ENCODE data around the gene PPM1A.

PPM1A gene

GRCh38 chr14:60248697-60249318 lies at the start of gene PPM1A:
TSS of gene PPM1A (plus strand) at chr14:60249221. CDS start at chr14:60282704, 33,483 bp downstream.
- H3K9ac ChIP-seq (ENCODE audit: low read depth, low read length) = peak within 1 kb of the TSS; percentile 94
- no peaks in the 10 kb centered on the region for H3K27me3 ChIP-seq (ENCODE audit: insufficient read depth, low read length)
- no peaks in the 10 kb centered on the region for H3K36me3 ChIP-seq (ENCODE audit: insufficient read depth, low read depth, low read length)
- peak within 1 kb of the TSS; percentile 95 for H3K27ac ChIP-seq (ENCODE audit: low read length)
- H3K4me1 ChIP-seq (ENCODE audit: insufficient read depth, low read length) = peaks cover 35% of the 10 kb centered on the region
- H3K9me3 ChIP-seq (ENCODE audit: insufficient read depth, low read depth, low read length) = no peaks in the 10 kb centered on the region
- peak within 1 kb of the TSS; percentile 89 for H3K4me3 ChIP-seq (ENCODE audit: low read length)

- H3K36me3 ChIP-seq (ENCODE audit: insufficient read depth, low read depth, low read length) = no peaks in the 10 kb centered on the region
- no peaks in the 10 kb centered on the region; the same call in 1 of the 2 replicates for H3K9me3 ChIP-seq (ENCODE audit: insufficient read depth, low read depth, low read length)
- no peak overlapping the region for H3K4me3 ChIP-seq (ENCODE audit: low read length)
- no peak overlapping the region for H3K27ac ChIP-seq (ENCODE audit: low read length)
- H3K9ac ChIP-seq (ENCODE audit: low read depth, low read length) = no peak overlapping the region
- H3K27me3 ChIP-seq (ENCODE audit: insufficient read depth, low read length) = no peaks in the 10 kb centered on the region
- peaks cover 7% of the 10 kb centered on the region for H3K4me1 ChIP-seq (ENCODE audit: insufficient read depth, low read length)
These were observed 49.7 kb upstream of the PPM1A start for GRCh38 chr14:60199321-60199720.

- Histone ChIP-seq H3K4me1 (ENCODE audit: insufficient read depth, low read length) (peaks cover 18% of the 10 kb centered on the region), H3K9ac (ENCODE audit: low read depth, low read length) (peak overlapping the region; percentile 55; the same call in 1 of the 2 replicates), H3K27ac (ENCODE audit: low read length) (no peak overlapping the region), H3K9me3 (ENCODE audit: insufficient read depth, low read depth, low read length) (no peaks in the 10 kb centered on the region; the same call in 1 of the 2 replicates), H3K4me3 (ENCODE audit: low read length) (peak overlapping the region; percentile 25; the same call in 1 of the 2 replicates), H3K27me3 (ENCODE audit: insufficient read depth, low read length) (no peaks in the 10 kb centered on the region), H3K36me3 (ENCODE audit: insufficient read depth, low read depth, low read length) (no peaks in the 10 kb centered on the region)
These were observed 44.7 kb upstream of the PPM1A start for GRCh38 chr14:60204104-60204842.

- Histone ChIP-seq H3K36me3 (ENCODE audit: insufficient read depth, low read depth, low read length) (no peaks in the 10 kb centered on the region), H3K27me3 (ENCODE audit: insufficient read depth, low read length) (no peaks in the 10 kb centered on the region), H3K4me3 (ENCODE audit: low read length) (peak overlapping the region; percentile 25; the same call in 1 of the 2 replicates), H3K4me1 (ENCODE audit: insufficient read depth, low read length) (peaks cover 18% of the 10 kb centered on the region), H3K27ac (ENCODE audit: low read length) (no peak overlapping the region), H3K9ac (ENCODE audit: low read depth, low read length) (peak overlapping the region; percentile 55; the same call in 1 of the 2 replicates), H3K9me3 (ENCODE audit: insufficient read depth, low read depth, low read length) (no peaks in the 10 kb centered on the region)
These were observed 43.9 kb upstream of the PPM1A start for GRCh38 chr14:60204843-60205774.

GRCh38 chr14:60206249-60206670 lies 42.8 kb upstream of the PPM1A start:
- H3K4me1 ChIP-seq (ENCODE audit: insufficient read depth, low read length) = peaks cover 23% of the 10 kb centered on the region
- no peaks in the 10 kb centered on the region for H3K36me3 ChIP-seq (ENCODE audit: insufficient read depth, low read depth, low read length)
- no peak overlapping the region for H3K4me3 ChIP-seq (ENCODE audit: low read length)
- no peak overlapping the region for H3K9ac ChIP-seq (ENCODE audit: low read depth, low read length)
- H3K9me3 ChIP-seq (ENCODE audit: insufficient read depth, low read depth, low read length) = no peaks in the 10 kb centered on the region
- H3K27me3 ChIP-seq (ENCODE audit: insufficient read depth, low read length) = no peaks in the 10 kb centered on the region
- H3K27ac ChIP-seq (ENCODE audit: low read length) = no peak overlapping the region

- no peak overlapping the region for H3K9ac ChIP-seq (ENCODE audit: low read depth, low read length)
- no peaks in the 10 kb centered on the region for H3K27me3 ChIP-seq (ENCODE audit: insufficient read depth, low read length)
- peaks cover 29% of the 10 kb centered on the region for H3K4me1 ChIP-seq (ENCODE audit: insufficient read depth, low read length)
- no peak overlapping the region for H3K27ac ChIP-seq (ENCODE audit: low read length)
- no peaks in the 10 kb centered on the region for H3K9me3 ChIP-seq (ENCODE audit: insufficient read depth, low read depth, low read length)
- no peaks in the 10 kb centered on the region for H3K36me3 ChIP-seq (ENCODE audit: insufficient read depth, low read depth, low read length)
- H3K4me3 ChIP-seq (ENCODE audit: low read length) = no peak overlapping the region
These were observed 42.0 kb upstream of the PPM1A start for GRCh38 chr14:60206837-60207533.

GRCh38 chr14:60210703-60211102 lies 38.3 kb upstream of the PPM1A start:
- Histone ChIP-seq H3K4me1 (ENCODE audit: insufficient read depth, low read length) (peaks cover 10% of the 10 kb centered on the region; the same call in 1 of the 2 replicates), H3K9ac (ENCODE audit: low read depth, low read length) (no peak overlapping the region), H3K27ac (ENCODE audit: low read length) (no peak overlapping the region)

GRCh38 chr14:60211153-60211552 lies 37.9 kb upstream of the PPM1A start:
- Histone ChIP-seq H3K27me3 (ENCODE audit: insufficient read depth, low read length) (no peaks in the 10 kb centered on the region), H3K9me3 (ENCODE audit: insufficient read depth, low read depth, low read length) (no peaks in the 10 kb centered on the region), H3K27ac (ENCODE audit: low read length) (no peak overlapping the region), H3K9ac (ENCODE audit: low read depth, low read length) (no peak overlapping the region), H3K4me1 (ENCODE audit: insufficient read depth, low read length) (peaks cover 10% of the 10 kb centered on the region; the same call in 1 of the 2 replicates), H3K4me3 (ENCODE audit: low read length) (0 out of 2 replicates have a peak overlapping the region, but pooled peaks have one; percentile 7), H3K36me3 (ENCODE audit: insufficient read depth, low read depth, low read length) (no peaks in the 10 kb centered on the region)

More at GRCh38 chr14:60210703-60211102, 38.3 kb upstream of the PPM1A start:
- no peaks in the 10 kb centered on the region for H3K27me3 ChIP-seq (ENCODE audit: insufficient read depth, low read length)
- no peaks in the 10 kb centered on the region for H3K36me3 ChIP-seq (ENCODE audit: insufficient read depth, low read depth, low read length)
- no peaks in the 10 kb centered on the region for H3K9me3 ChIP-seq (ENCODE audit: insufficient read depth, low read depth, low read length)
- H3K4me3 ChIP-seq (ENCODE audit: low read length) = no peak overlapping the region

GRCh38 chr14:60212503-60213371 lies 36.3 kb upstream of the PPM1A start:
- no peaks in the 10 kb centered on the region for H3K27me3 ChIP-seq (ENCODE audit: insufficient read depth, low read length)
- H3K9ac ChIP-seq (ENCODE audit: low read depth, low read length) = no peak overlapping the region
- no peaks in the 10 kb centered on the region for H3K36me3 ChIP-seq (ENCODE audit: insufficient read depth, low read depth, low read length)
- no peak overlapping the region for H3K27ac ChIP-seq (ENCODE audit: low read length)
- no peaks in the 10 kb centered on the region for H3K9me3 ChIP-seq (ENCODE audit: insufficient read depth, low read depth, low read length)
- H3K4me1 ChIP-seq (ENCODE audit: insufficient read depth, low read length) = peaks cover 10% of the 10 kb centered on the region; the same call in 1 of the 2 replicates
- H3K4me3 ChIP-seq (ENCODE audit: low read length) = no peak overlapping the region

- H3K4me1 ChIP-seq (ENCODE audit: insufficient read depth, low read length) = peaks cover 10% of the 10 kb centered on the region; the same call in 1 of the 2 replicates
- no peaks in the 10 kb centered on the region for H3K36me3 ChIP-seq (ENCODE audit: insufficient read depth, low read depth, low read length)
- H3K4me3 ChIP-seq (ENCODE audit: low read length) = no peak overlapping the region
- H3K27ac ChIP-seq (ENCODE audit: low read length) = no peak overlapping the region
- no peak overlapping the region for H3K9ac ChIP-seq (ENCODE audit: low read depth, low read length)
- no peaks in the 10 kb centered on the region for H3K9me3 ChIP-seq (ENCODE audit: insufficient read depth, low read depth, low read length)
- H3K27me3 ChIP-seq (ENCODE audit: insufficient read depth, low read length) = no peaks in the 10 kb centered on the region
These were observed 35.0 kb upstream of the PPM1A start for GRCh38 chr14:60214003-60214402.

Measured in iPS-20b (cell line).